H9 (cell line): ENCODE measurements around the gene GALNT7. TPM values are rescaled to one million over a fixed set of nuclear protein-coding genes. Genes with fewer than 3 reads are reported as not detected.

Source experiments
- DNase-seq: peaks from one replicate; pipeline ENCODE4 v3.0.0-alpha.2; 2017
- H2AFZ ChIP-seq: one replicate; pipeline ENCODE4 v1.6.1; 2013; ENCODE audit warnings: mild to moderate bottlenecking, low read length, control low read depth, moderate library complexity
- H2AK5ac ChIP-seq: 2 replicates; pipeline ENCODE4 v1.6.1; 2013; ENCODE audit warnings: low read length, control low read depth, mixed read lengths; ENCODE audit not compliant: insufficient read length
- H2BK120ac ChIP-seq: one replicate; pipeline ENCODE4 v1.6.1; 2013; ENCODE audit warnings: low read depth, mild to moderate bottlenecking, low read length, control low read depth, inconsistent platforms; ENCODE audit not compliant: poor library complexity, severe bottlenecking
- H2BK12ac ChIP-seq: 2 replicates; pipeline ENCODE4 v1.6.1; 2013; ENCODE audit warnings: low read length, control low read depth, mixed read lengths, low read depth; ENCODE audit not compliant: insufficient read length
- H2BK15ac ChIP-seq: 2 replicates; pipeline ENCODE4 v1.6.1; 2013; ENCODE audit warnings: low read depth, low read length, control low read depth
- H2BK20ac ChIP-seq: one replicate; pipeline ENCODE4 v1.6.1; 2013; ENCODE audit warnings: low read depth, mild to moderate bottlenecking, low read length, control low read depth, inconsistent platforms; ENCODE audit not compliant: poor library complexity, severe bottlenecking
- H2BK5ac ChIP-seq: 2 replicates; pipeline ENCODE4 v1.6.1; 2013; ENCODE audit warnings: low read length, control low read depth, mixed read lengths; ENCODE audit not compliant: insufficient read length
- H3K14ac ChIP-seq: 2 replicates; pipeline ENCODE4 v1.6.1; 2013; ENCODE audit warnings: low read length, control low read depth; ENCODE audit not compliant: insufficient read depth
- H3K18ac ChIP-seq: 2 replicates; pipeline ENCODE4 v1.6.1; 2013; ENCODE audit warnings: low read depth, mild to moderate bottlenecking, mixed read lengths, low read length, control low read depth; ENCODE audit not compliant: insufficient read length
- H3K23ac ChIP-seq: 2 replicates; pipeline ENCODE4 v1.6.1; 2013; ENCODE audit warnings: low read length, control low read depth, mixed read lengths, low read depth; ENCODE audit not compliant: insufficient read length
- H3K23me2 ChIP-seq: 2 replicates; pipeline ENCODE4 v1.6.1; 2013; ENCODE audit warnings: low read depth, mild to moderate bottlenecking, mixed read lengths, low read length, control low read depth; ENCODE audit not compliant: insufficient read length, poor library complexity, severe bottlenecking
- H3K27ac ChIP-seq: 2 replicates; pipeline ENCODE4 v1.5.1; 2013; ENCODE audit warnings: low read length, control low read depth, mixed read lengths, low read depth; ENCODE audit not compliant: insufficient read length
- H3K27me3 ChIP-seq: 2 replicates; pipeline ENCODE4 v1.6.1; 2013; ENCODE audit warnings: low read length, control low read depth, inconsistent platforms; ENCODE audit not compliant: insufficient read depth
- H3K4ac ChIP-seq: 2 replicates; pipeline ENCODE4 v1.6.1; 2013; ENCODE audit warnings: low read depth, mild to moderate bottlenecking, control low read depth, inconsistent platforms, low read length, moderate library complexity
- H3K4me1 ChIP-seq: 2 replicates; pipeline ENCODE4 v1.6.1; 2013; ENCODE audit warnings: low read length, control low read depth, inconsistent platforms; ENCODE audit not compliant: insufficient read depth
- H3K4me2 ChIP-seq: 2 replicates; pipeline ENCODE4 v1.6.1; 2013; ENCODE audit warnings: low read length, control low read depth, mixed read lengths; ENCODE audit not compliant: insufficient read length, insufficient read depth
- H3K56ac ChIP-seq: 2 replicates; pipeline ENCODE4 v1.6.1; 2013; ENCODE audit warnings: low read depth, mild to moderate bottlenecking, mixed read lengths, low read length, control low read depth; ENCODE audit not compliant: insufficient read length
- H3K79me1 ChIP-seq: 2 replicates; pipeline ENCODE4 v1.6.1; 2013; ENCODE audit warnings: low read depth, mild to moderate bottlenecking, moderate library complexity, low read length, control low read depth, inconsistent platforms; ENCODE audit not compliant: insufficient read depth, poor library complexity, severe bottlenecking
- H3K79me2 ChIP-seq: 2 replicates; pipeline ENCODE4 v1.6.1; 2013; ENCODE audit warnings: low read length, control low read depth, inconsistent platforms; ENCODE audit not compliant: insufficient read depth
- H3K9ac ChIP-seq: 2 replicates; pipeline ENCODE4 v1.6.1; 2013; ENCODE audit warnings: low read length, control low read depth, mixed read lengths; ENCODE audit not compliant: insufficient read length; ENCODE audit errors: extremely low read depth
- H3K9me3 ChIP-seq: one replicate; pipeline ENCODE4 v1.6.1; 2013; ENCODE audit warnings: low read depth, low read length, inconsistent platforms; ENCODE audit not compliant: control insufficient read depth
- H3T11ph ChIP-seq: one replicate; pipeline ENCODE4 v1.6.1; 2013; ENCODE audit warnings: mild to moderate bottlenecking, low read length, control low read depth, inconsistent platforms
- H4K20me1 ChIP-seq: one replicate; pipeline ENCODE4 v1.6.1; 2013; ENCODE audit not compliant: control insufficient read depth, insufficient read length, insufficient read depth
- H4K5ac ChIP-seq: 2 replicates; pipeline ENCODE4 v1.6.1; 2013; ENCODE audit warnings: low read depth, mild to moderate bottlenecking, mixed read lengths, low read length, control low read depth; ENCODE audit not compliant: insufficient read length
- H4K8ac ChIP-seq: replicated peaks from 2 replicates; pipeline ENCODE4 v1.6.1; 2013; ENCODE audit warnings: low read length, control low read depth, mixed read lengths, low read depth; ENCODE audit not compliant: insufficient read length
- H4K91ac ChIP-seq: 2 replicates; pipeline ENCODE4 v1.6.1; 2013; ENCODE audit warnings: low read depth, mild to moderate bottlenecking, moderate library complexity, mixed read lengths, low read length, control low read depth; ENCODE audit not compliant: insufficient read length
- H3K27ac Mint-ChIP-seq, 3 experiments: 2 replicates in 2 of 3; 3 replicates in 1 of 3; pipeline ENCODE4 v1.8.0; 2020 to 2021; ENCODE audit warnings: mixed read lengths in 3 of 3, mild to moderate bottlenecking in 1 of 3, moderate library complexity in 1 of 3
- H3K27me3 Mint-ChIP-seq: 2 replicates; pipeline ENCODE4 v1.8.0; 2021; ENCODE audit warnings: low read depth, mild to moderate bottlenecking, moderate library complexity, mixed read lengths
- H3K36me3 Mint-ChIP-seq, 3 experiments: 2 replicates in 2 of 3; 3 replicates in 1 of 3; pipeline ENCODE4 v1.8.0; 2020 to 2021; ENCODE audit warnings: low read depth in 3 of 3, mixed read lengths in 3 of 3; ENCODE audit not compliant: insufficient read depth in 1 of 3
- H3K4me1 Mint-ChIP-seq, 2 experiments: 2 replicates each; pipeline ENCODE4 v1.8.0; 2020; ENCODE audit warnings: mixed read lengths in 2 of 2
- H3K4me3 Mint-ChIP-seq, 2 experiments: 2 replicates in 1 of 2; 3 replicates in 1 of 2; pipeline ENCODE4 v1.8.0; 2020 to 2021; ENCODE audit warnings: mild to moderate bottlenecking in 2 of 2, mixed read lengths in 2 of 2, moderate library complexity in 1 of 2
- H3K9me3 Mint-ChIP-seq, 2 experiments: 2 replicates in 1 of 2; 3 replicates in 1 of 2; pipeline ENCODE4 v1.8.0; 2020; ENCODE audit warnings: mild to moderate bottlenecking in 2 of 2, mixed read lengths in 2 of 2, moderate library complexity in 1 of 2
- CTCF ChIP-seq: fragments of 200-600 bp; sonication (generic); conservative IDR thresholded peaks from 3 replicates; pipeline ENCODE4 v1.8.0; 2021; ENCODE audit warnings: antibody characterized with exemption, mild to moderate bottlenecking
- WGBS: extraction: QIAGEN DNeasy Blood & Tissue Kit; methylation state at CpG from one replicate; pipeline ENCODE4 v1.1.7; 2013; ENCODE audit warnings: missing lambda C conversion rate, low lambda C conversion rate, mixed read lengths; ENCODE audit not compliant: insufficient read length; ENCODE audit errors: extremely low coverage; 5-methylcytosine and 5-hydroxymethylcytosine counted together
- total RNA-seq: library from RNA; stranded (reverse); gene quantifications from 2 replicates; pipeline ENCODE4 v1.2.1, GENCODE V29; 2021

GALNT7 gene
- total RNA-seq, 1 experiment from 2014 or later, result 57.3 TPM

- no peaks in the 10 kb centered on the region for H4K20me1 ChIP-seq
- H2BK5ac ChIP-seq, result no peak overlapping the region
- H3K4me2 ChIP-seq, result no peak overlapping the region
- H4K8ac ChIP-seq, result no peak overlapping the region
- H3K27ac ChIP-seq, result no peak overlapping the region
- no CpG with 5 or more reads among the region's 4 CpGs for WGBS
- peaks cover 7 to 11% of the 10 kb centered on the region in 2 experiments; a peak in 3 of 5 replicates for H3K9me3 Mint-ChIP-seq
- no peaks in the 10 kb centered on the region for H3K23me2 ChIP-seq
- no peak overlapping the region for H2BK12ac ChIP-seq
- no peak overlapping the region for H3K56ac ChIP-seq
- no peak overlapping the region for H2BK20ac ChIP-seq
- H3T11ph ChIP-seq, result no peak overlapping the region
- H4K91ac ChIP-seq, result no peak overlapping the region
- H3K14ac ChIP-seq, result no peak overlapping the region
- peaks cover 10 to 24% (median 18%) of the 10 kb centered on the region in 3 experiments for H3K36me3 Mint-ChIP-seq
- no peak overlapping the region for H3K9ac ChIP-seq
- no peak overlapping the region for H4K5ac ChIP-seq
- H3K23ac ChIP-seq, result no peak overlapping the region
- H2AK5ac ChIP-seq, result no peak overlapping the region
- H3K4me1 Mint-ChIP-seq, result peaks cover 30 to 32% of the 10 kb centered on the region in 2 experiments
- H3K4me3 Mint-ChIP-seq, result no peak overlapping the region
- peaks cover 24% of the 10 kb centered on the region; the same call in 1 of the 2 replicates for H3K79me2 ChIP-seq
- H3K79me1 ChIP-seq, result no peaks in the 10 kb centered on the region
- H2BK15ac ChIP-seq, result no peak overlapping the region
- H3K27me3 Mint-ChIP-seq, result no peaks in the 10 kb centered on the region
- no peaks in the 10 kb centered on the region for H3K9me3 ChIP-seq
- no peak for TF ChIP-seq CTCF
- H2AFZ ChIP-seq, result no peak overlapping the region
- no peak overlapping the region for H3K27ac Mint-ChIP-seq
- H3K27me3 ChIP-seq, result no peaks in the 10 kb centered on the region
- no peak overlapping the region for H2BK120ac ChIP-seq
- H3K18ac ChIP-seq, result no peak overlapping the region
- no peaks in the 10 kb centered on the region; the same call in 1 of the 2 replicates for H3K4me1 ChIP-seq
- DNase-seq, result no peak
- no peak overlapping the region for H3K4ac ChIP-seq
These were observed 30.9 kb downstream of the GALNT7 start for GRCh38 chr4:173199553-173199952.
